LoVo (cell line): Measurements from ENCODE around the gene CNTNAP3B.
"Not testable (repeated sequence)": the region's sequence is repeated elsewhere in the genome, so short reads cannot be mapped to it uniquely, and the experiment has no call there.

Source experiments
- DNase-seq: peaks from one replicate; pipeline ENCODE4 v3.0.0-alpha.2; 2016; ENCODE audit warnings: low spot score

Gene CNTNAP3B

GRCh38 chr9:41977965-41978600 is 151.1 kb downstream of the CNTNAP3B start:
- DNase-seq = not testable (repeated sequence)

DNA sequence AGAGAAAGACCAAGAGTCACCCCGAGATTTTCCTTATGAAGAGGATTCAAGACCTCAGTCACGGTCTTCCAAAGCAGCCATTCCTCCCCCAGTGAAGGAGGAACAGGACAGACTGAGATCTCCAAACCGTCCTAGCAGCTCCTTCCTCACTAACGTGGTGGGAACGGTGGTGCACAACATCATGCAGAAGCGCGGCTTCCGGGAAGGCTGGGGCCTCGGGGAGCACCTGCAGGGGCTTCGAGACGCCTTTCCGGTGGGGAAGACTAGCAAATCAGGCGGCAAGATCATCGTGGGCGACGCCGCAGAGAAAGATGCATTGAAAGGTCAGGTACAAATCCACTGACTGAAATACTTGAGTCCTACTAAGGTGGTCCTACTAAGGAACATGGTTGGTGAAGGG is 154.3 kb downstream of the CNTNAP3B start:
- not testable (repeated sequence) for DNase-seq

GRCh38 chr9:41953007-41953406 is 176.2 kb downstream of the CNTNAP3B start:
- not testable (repeated sequence) for DNase-seq

DNA sequence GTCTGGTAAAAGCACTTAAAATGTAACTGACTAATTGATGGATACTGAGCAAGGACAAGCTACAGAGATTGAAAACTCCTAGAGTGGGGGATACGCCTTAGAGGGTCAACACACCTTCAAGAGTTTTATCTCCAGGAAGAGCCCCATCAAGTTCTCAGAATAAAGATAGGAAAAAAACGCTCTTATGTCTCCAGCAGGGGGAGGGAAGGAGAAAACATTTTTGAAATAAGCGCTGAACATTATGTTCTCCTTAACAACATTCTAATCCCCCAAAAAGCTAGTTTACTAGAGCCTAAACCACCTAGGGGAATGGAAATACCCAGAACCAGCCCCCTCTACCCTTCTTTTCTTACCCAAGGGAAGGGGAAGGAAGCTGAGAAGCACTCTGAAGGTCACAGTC is 187.5 kb downstream of the CNTNAP3B start:
- not testable (repeated sequence) for DNase-seq

DNA sequence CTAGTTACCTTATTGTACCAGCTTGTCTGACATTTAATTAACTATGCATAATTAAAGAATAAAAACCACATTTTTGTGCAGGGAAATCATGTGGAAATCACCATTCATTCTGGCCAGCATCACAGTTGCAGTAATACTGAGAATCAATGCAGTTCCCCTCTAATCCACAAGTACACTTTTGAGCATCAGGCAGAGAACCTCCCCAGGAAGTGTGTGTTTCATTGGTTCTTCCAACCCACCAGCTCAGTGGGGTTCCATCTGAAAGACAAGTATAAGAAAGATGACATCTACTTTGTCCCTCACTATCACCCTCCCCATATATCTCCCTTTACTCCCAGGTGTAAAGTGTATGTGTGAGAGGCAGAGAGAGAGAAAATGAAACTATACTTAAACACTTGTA is 191.1 kb downstream of the CNTNAP3B start:
- not testable (repeated sequence) for DNase-seq

DNA sequence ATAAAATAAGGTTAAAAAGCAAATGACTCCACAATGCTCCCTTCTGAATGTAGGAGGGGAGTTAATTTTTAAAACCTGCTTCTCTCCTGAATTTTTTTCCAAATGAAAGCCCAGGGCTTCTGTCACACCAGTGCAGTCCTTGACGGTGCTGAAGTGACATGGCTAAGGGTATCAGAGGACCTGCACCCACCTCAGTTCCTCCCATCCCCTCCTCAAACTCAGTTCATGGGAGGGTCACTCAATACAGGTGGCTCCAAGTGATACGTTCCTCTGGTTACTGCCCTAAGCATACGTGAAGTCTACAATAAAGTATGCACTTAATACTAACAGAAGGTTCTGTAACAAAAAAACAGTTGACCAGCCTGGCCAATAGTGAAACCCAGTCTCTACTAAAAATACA is 193.5 kb downstream of the CNTNAP3B start:
- DNase-seq = not testable (repeated sequence)

- not testable (repeated sequence) for DNase-seq
Observed at GRCh38 chr9:41929172-41929571, 200.1 kb downstream of the CNTNAP3B start.

GRCh38 chr9:41917374-41917773 is 211.9 kb downstream of the CNTNAP3B start:
- not testable (repeated sequence) for DNase-seq

DNA sequence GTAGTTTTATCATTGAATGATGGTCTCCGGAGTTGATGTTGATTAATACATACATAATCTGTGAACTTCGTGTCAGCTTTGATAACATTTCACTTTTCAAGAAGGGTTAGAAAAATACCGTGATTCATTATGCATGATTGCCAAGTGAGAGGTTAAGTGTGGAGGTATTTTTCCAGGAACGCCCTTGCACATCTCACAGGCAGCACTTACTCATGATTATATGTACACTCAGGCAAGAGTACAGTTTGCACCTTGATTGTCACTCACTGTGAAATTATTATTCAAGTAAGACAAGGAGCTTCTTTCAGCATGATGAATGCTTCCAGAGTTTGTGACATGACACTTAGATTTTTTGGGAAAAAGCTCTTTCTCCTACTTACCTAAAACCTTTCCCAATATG is 223.7 kb downstream of the CNTNAP3B start:
- DNase-seq = not testable (repeated sequence)

GRCh38 chr9:41902762-41903161 is 226.5 kb downstream of the CNTNAP3B start:
- DNase-seq = not testable (repeated sequence)

DNA sequence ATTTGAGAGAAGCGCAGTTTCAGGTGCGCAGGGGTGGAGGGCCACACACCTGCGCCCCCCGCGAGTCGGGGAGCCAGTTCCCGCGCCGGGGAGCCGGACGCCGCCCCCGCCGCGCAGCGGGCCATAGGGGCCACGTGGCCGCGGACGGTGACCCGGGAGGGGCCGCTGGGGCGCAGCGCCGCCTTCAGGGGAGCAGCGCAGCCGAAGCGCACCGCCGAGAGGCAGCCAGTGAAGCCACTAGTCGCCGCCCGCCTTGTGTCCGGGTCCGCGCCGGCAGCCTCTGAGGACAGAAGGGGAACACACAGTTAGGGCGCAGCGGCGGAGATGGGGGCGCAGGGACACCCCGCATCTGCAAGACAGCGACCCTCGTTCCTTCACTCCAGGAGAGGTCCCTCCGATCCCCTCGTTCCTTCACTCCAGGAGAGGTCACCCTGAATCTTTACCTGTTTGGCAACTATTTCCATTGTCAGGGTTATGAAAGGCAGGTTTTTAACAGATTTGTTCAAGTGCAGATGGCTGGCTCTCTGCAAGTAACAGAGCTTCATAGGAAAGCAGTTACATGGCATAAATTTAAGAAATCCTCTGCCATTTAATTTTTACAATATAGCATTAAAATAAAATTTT is 230.4 kb downstream of the CNTNAP3B start:
- DNase-seq = not testable (repeated sequence)

- not testable (repeated sequence) for DNase-seq
Observed at GRCh38 chr9:41874557-41874956, 254.7 kb downstream of the CNTNAP3B start.

- DNase-seq = not testable (repeated sequence)
Observed at GRCh38 chr9:41855422-41855821, 273.8 kb downstream of the CNTNAP3B start.

DNA sequence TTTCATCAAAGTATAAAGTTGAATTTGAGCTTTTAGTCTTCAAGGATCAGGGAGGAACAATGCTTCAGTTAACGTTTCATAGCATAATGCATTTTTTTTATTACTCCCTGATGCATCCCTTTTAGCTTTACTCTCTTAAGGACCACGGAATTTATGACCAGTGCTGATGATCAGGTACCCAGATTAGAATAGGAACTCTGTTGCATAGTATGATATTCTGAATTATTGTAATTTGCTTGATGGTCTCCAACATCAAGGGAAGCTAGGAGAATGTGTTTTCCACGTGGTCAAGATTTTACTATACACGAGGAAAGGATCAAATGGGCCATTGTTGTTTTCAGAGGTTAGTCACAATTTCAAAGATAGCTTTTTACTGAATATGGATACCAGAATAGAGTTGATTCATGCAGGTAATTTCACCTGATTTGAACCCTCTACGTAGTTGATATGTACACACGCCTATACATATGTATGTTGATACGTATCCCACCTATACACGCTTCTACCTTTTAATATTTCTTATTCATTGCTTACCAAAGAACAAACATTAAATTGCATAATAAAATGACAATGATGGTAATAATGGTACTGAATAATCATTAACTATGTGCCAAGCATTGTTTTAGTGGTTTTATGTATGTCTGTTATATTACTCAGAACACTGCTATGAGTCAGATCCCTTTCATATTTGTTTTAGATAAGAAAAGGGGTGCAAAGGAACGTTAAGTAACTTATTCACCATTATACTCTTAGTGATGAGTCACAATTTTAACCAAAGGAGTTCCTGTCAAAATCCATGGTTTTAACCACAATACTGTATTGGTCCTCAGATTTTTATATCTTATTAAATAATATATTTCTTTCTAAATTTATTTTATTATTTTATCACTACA is 277.1 kb downstream of the CNTNAP3B start:
- DNase-seq = not testable (repeated sequence)

DNA sequence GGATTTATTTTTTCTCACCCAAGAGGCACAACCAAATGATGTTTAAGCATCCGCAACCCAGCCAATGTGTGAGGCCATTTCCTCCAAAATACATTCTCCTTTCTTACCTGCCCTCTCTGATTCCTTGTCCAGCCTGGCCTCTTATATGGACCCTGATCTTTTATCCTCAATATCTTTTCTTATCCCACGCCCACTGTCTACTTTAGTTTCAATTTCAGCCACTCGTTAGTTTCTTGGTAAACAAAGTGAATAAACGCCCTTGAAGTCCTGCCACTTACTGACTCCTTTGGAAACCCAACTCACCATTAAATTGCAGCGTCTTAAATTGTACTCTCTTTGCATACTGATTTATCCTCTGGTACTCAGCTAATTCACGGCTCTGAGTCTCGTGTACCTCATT is 281.4 kb downstream of the CNTNAP3B start:
- not testable (repeated sequence) for DNase-seq
